ENCODE results near the gene PSMB11.

Gene PSMB11

GRCh38 chr14:23043145-23043544, 1.1 kb downstream of the PSMB11 start:
- H3K27me3 ChIP-seq (ENCODE audit: control insufficient read depth in 2 of 2, insufficient read depth in 2 of 2, low read length in 2 of 2) = no peaks in the 10 kb centered on the region
- H3K4me1 ChIP-seq (ENCODE audit: control insufficient read depth in 2 of 2, insufficient read depth in 2 of 2, low read length in 2 of 2) = no peaks in the 10 kb centered on the region
- no peaks in the 10 kb centered on the region for H3K36me3 ChIP-seq (ENCODE audit: control insufficient read depth in 2 of 2, insufficient read depth in 2 of 2, low read length in 2 of 2)
- H3K4me3 ChIP-seq (ENCODE audit: low read length in 2 of 2) = no peak overlapping the region
- H3K9ac ChIP-seq (ENCODE audit: low read depth in 1 of 2, low read length in 2 of 2) = no peak overlapping the region
- no peaks in the 10 kb centered on the region for H3K9me3 ChIP-seq (ENCODE audit: control insufficient read depth in 2 of 2, low read length in 2 of 2)
- H3K27ac ChIP-seq (ENCODE audit: low read depth in 2 of 2, low read length in 2 of 2) = no peak overlapping the region

- Histone ChIP-seq H3K27me3 (ENCODE audit: control insufficient read depth in 2 of 2, insufficient read depth in 2 of 2, low read length in 2 of 2) (no peaks in the 10 kb centered on the region), H3K9me3 (ENCODE audit: control insufficient read depth in 2 of 2, low read length in 2 of 2) (no peaks in the 10 kb centered on the region), H3K4me1 (ENCODE audit: control insufficient read depth in 2 of 2, insufficient read depth in 2 of 2, low read length in 2 of 2) (no peaks in the 10 kb centered on the region), H3K4me3 (ENCODE audit: low read length in 2 of 2) (no peak overlapping the region), H3K36me3 (ENCODE audit: control insufficient read depth in 2 of 2, insufficient read depth in 2 of 2, low read length in 2 of 2) (no peaks in the 10 kb centered on the region), H3K27ac (ENCODE audit: low read depth in 2 of 2, low read length in 2 of 2) (no peak overlapping the region), H3K9ac (ENCODE audit: low read depth in 1 of 2, low read length in 2 of 2) (no peak overlapping the region)
Observed at GRCh38 chr14:23043754-23044153, 1.7 kb downstream of the PSMB11 start.

- no peaks in the 10 kb centered on the region for H3K36me3 ChIP-seq (ENCODE audit: control insufficient read depth in 2 of 2, insufficient read depth in 2 of 2, low read length in 2 of 2)
- H3K9me3 ChIP-seq (ENCODE audit: control insufficient read depth in 2 of 2, low read length in 2 of 2) = no peaks in the 10 kb centered on the region
- no peaks in the 10 kb centered on the region for H3K27me3 ChIP-seq (ENCODE audit: control insufficient read depth in 2 of 2, insufficient read depth in 2 of 2, low read length in 2 of 2)
- H3K27ac ChIP-seq (ENCODE audit: low read depth in 2 of 2, low read length in 2 of 2) = no peak overlapping the region
- no peaks in the 10 kb centered on the region for H3K4me1 ChIP-seq (ENCODE audit: control insufficient read depth in 2 of 2, insufficient read depth in 2 of 2, low read length in 2 of 2)
- no peak overlapping the region for H3K4me3 ChIP-seq (ENCODE audit: low read length in 2 of 2)
- no peak overlapping the region for H3K9ac ChIP-seq (ENCODE audit: low read depth in 1 of 2, low read length in 2 of 2)
Observed at GRCh38 chr14:23044840-23045239, 2.8 kb downstream of the PSMB11 start.

GRCh38 chr14:23045419-23046357, 3.7 kb downstream of the PSMB11 start:
- H3K4me3 ChIP-seq (ENCODE audit: low read length in 2 of 2) = no peak overlapping the region
- no peak overlapping the region for H3K27ac ChIP-seq (ENCODE audit: low read depth in 2 of 2, low read length in 2 of 2)
- H3K36me3 ChIP-seq (ENCODE audit: control insufficient read depth in 2 of 2, insufficient read depth in 2 of 2, low read length in 2 of 2) = no peaks in the 10 kb centered on the region
- no peaks in the 10 kb centered on the region for H3K4me1 ChIP-seq (ENCODE audit: control insufficient read depth in 2 of 2, insufficient read depth in 2 of 2, low read length in 2 of 2)
- H3K27me3 ChIP-seq (ENCODE audit: control insufficient read depth in 2 of 2, insufficient read depth in 2 of 2, low read length in 2 of 2) = no peaks in the 10 kb centered on the region
- H3K9ac ChIP-seq (ENCODE audit: low read depth in 1 of 2, low read length in 2 of 2) = no peak overlapping the region
- no peaks in the 10 kb centered on the region for H3K9me3 ChIP-seq (ENCODE audit: control insufficient read depth in 2 of 2, low read length in 2 of 2)

- Histone ChIP-seq H3K27ac (ENCODE audit: low read depth in 2 of 2, low read length in 2 of 2) (no peak overlapping the region), H3K4me1 (ENCODE audit: control insufficient read depth in 2 of 2, insufficient read depth in 2 of 2, low read length in 2 of 2) (no peaks in the 10 kb centered on the region), H3K27me3 (ENCODE audit: control insufficient read depth in 2 of 2, insufficient read depth in 2 of 2, low read length in 2 of 2) (no peaks in the 10 kb centered on the region), H3K4me3 (ENCODE audit: low read length in 2 of 2) (no peak overlapping the region), H3K36me3 (ENCODE audit: control insufficient read depth in 2 of 2, insufficient read depth in 2 of 2, low read length in 2 of 2) (no peaks in the 10 kb centered on the region), H3K9me3 (ENCODE audit: control insufficient read depth in 2 of 2, low read length in 2 of 2) (no peaks in the 10 kb centered on the region), H3K9ac (ENCODE audit: low read depth in 1 of 2, low read length in 2 of 2) (no peak overlapping the region)
Observed at GRCh38 chr14:23047034-23047634, 5.1 kb downstream of the PSMB11 start.

- no peak overlapping the region for H3K9ac ChIP-seq (ENCODE audit: low read depth in 1 of 2, low read length in 2 of 2)
- H3K4me3 ChIP-seq (ENCODE audit: low read length in 2 of 2) = no peak overlapping the region
- H3K27me3 ChIP-seq (ENCODE audit: control insufficient read depth in 2 of 2, insufficient read depth in 2 of 2, low read length in 2 of 2) = no peaks in the 10 kb centered on the region
- H3K4me1 ChIP-seq (ENCODE audit: control insufficient read depth in 2 of 2, insufficient read depth in 2 of 2, low read length in 2 of 2) = no peaks in the 10 kb centered on the region
- no peak overlapping the region for H3K27ac ChIP-seq (ENCODE audit: low read depth in 2 of 2, low read length in 2 of 2)
- H3K9me3 ChIP-seq (ENCODE audit: control insufficient read depth in 2 of 2, low read length in 2 of 2) = no peaks in the 10 kb centered on the region
- no peaks in the 10 kb centered on the region for H3K36me3 ChIP-seq (ENCODE audit: control insufficient read depth in 2 of 2, insufficient read depth in 2 of 2, low read length in 2 of 2)
Observed at GRCh38 chr14:23047751-23048693, 6.0 kb downstream of the PSMB11 start.

- no peaks in the 10 kb centered on the region for H3K27me3 ChIP-seq (ENCODE audit: control insufficient read depth in 2 of 2, insufficient read depth in 2 of 2, low read length in 2 of 2)
- H3K4me3 ChIP-seq (ENCODE audit: low read length in 2 of 2) = no peak overlapping the region
- no peaks in the 10 kb centered on the region for H3K4me1 ChIP-seq (ENCODE audit: control insufficient read depth in 2 of 2, insufficient read depth in 2 of 2, low read length in 2 of 2)
- no peaks in the 10 kb centered on the region for H3K36me3 ChIP-seq (ENCODE audit: control insufficient read depth in 2 of 2, insufficient read depth in 2 of 2, low read length in 2 of 2)
- no peaks in the 10 kb centered on the region for H3K9me3 ChIP-seq (ENCODE audit: control insufficient read depth in 2 of 2, low read length in 2 of 2)
- no peak overlapping the region for H3K9ac ChIP-seq (ENCODE audit: low read depth in 1 of 2, low read length in 2 of 2)
- no peak overlapping the region for H3K27ac ChIP-seq (ENCODE audit: low read depth in 2 of 2, low read length in 2 of 2)
Observed at GRCh38 chr14:23049011-23049410, 7.0 kb downstream of the PSMB11 start.

GRCh38 chr14:23051141-23052057, 9.4 kb downstream of the PSMB11 start:
- no peak overlapping the region for H3K27ac ChIP-seq (ENCODE audit: low read depth in 2 of 2, low read length in 2 of 2)
- H3K9ac ChIP-seq (ENCODE audit: low read depth in 1 of 2, low read length in 2 of 2) = no peak overlapping the region
- H3K9me3 ChIP-seq (ENCODE audit: control insufficient read depth in 2 of 2, low read length in 2 of 2) = no peaks in the 10 kb centered on the region
- no peaks in the 10 kb centered on the region for H3K27me3 ChIP-seq (ENCODE audit: control insufficient read depth in 2 of 2, insufficient read depth in 2 of 2, low read length in 2 of 2)
- peaks cover 3 to 5% of the 10 kb centered on the region in 2 donors for H3K4me1 ChIP-seq (ENCODE audit: control insufficient read depth in 2 of 2, insufficient read depth in 2 of 2, low read length in 2 of 2)
- no peaks in the 10 kb centered on the region for H3K36me3 ChIP-seq (ENCODE audit: control insufficient read depth in 2 of 2, insufficient read depth in 2 of 2, low read length in 2 of 2)
- no peak overlapping the region for H3K4me3 ChIP-seq (ENCODE audit: low read length in 2 of 2)

- H3K4me1 ChIP-seq (ENCODE audit: control insufficient read depth in 2 of 2, insufficient read depth in 2 of 2, low read length in 2 of 2) = peaks cover 11 to 13% of the 10 kb centered on the region in 2 donors
- H3K27ac ChIP-seq (ENCODE audit: low read depth in 2 of 2, low read length in 2 of 2) = no peak overlapping the region
- H3K4me3 ChIP-seq (ENCODE audit: low read length in 2 of 2) = no peak overlapping the region
- H3K9me3 ChIP-seq (ENCODE audit: control insufficient read depth in 2 of 2, low read length in 2 of 2) = no peaks in the 10 kb centered on the region
- H3K36me3 ChIP-seq (ENCODE audit: control insufficient read depth in 2 of 2, insufficient read depth in 2 of 2, low read length in 2 of 2) = no peaks in the 10 kb centered on the region
- no peak overlapping the region for H3K9ac ChIP-seq (ENCODE audit: low read depth in 1 of 2, low read length in 2 of 2)
- no peaks in the 10 kb centered on the region for H3K27me3 ChIP-seq (ENCODE audit: control insufficient read depth in 2 of 2, insufficient read depth in 2 of 2, low read length in 2 of 2)
Observed at GRCh38 chr14:23052182-23052623, 10.2 kb downstream of the PSMB11 start.
